K562 (cell line): ENCODE measurements around the gene KASH5. TPM values are rescaled to one million over a fixed set of nuclear protein-coding genes. Genes with fewer than 3 reads are reported as not detected.

Experiments used
- ATAC-seq: fragments of 200-7000 bp; cut with Tn5 transposase; 3 replicates; pipeline ENCODE4 v1.9.1; 2020; ENCODE audit warnings: moderate library complexity
- BruUV-seq: library from RNA; stranded (reverse); fragments of 400-500 nt; replicated peaks from 2 replicates; lab custom pipeline; 2021; lab: Mats Ljungman, UMichigan
- CTCF ChIA-PET: fragments of 300-600 bp; formaldehyde crosslinking; extraction: SDS; loops from one replicate; lab custom pipeline; 2021; ENCODE audit warnings: low intra/inter-chr PET ratio; lab: Yijun Ruan, JAX
- POLR2A ChIA-PET: fragments of 300-600, 350-650 bp; sonication (Branson Sonifier 250); formaldehyde crosslinking; extraction: SDS; loops from one replicate; lab custom pipeline; 2021; ENCODE audit warnings: antibody characterized with exemption, inconsistent platforms; lab: Yijun Ruan, JAX
- DNase-seq, 4 experiments: peaks; one replicate each; pipeline versions ENCODE4 v3.0.0 to v3.0.0-alpha.2; 2011 to 2018; ENCODE audit warnings: low spot score in 3 of 4, mixed read lengths in 3 of 4; ENCODE audit errors: extremely low read depth in 1 of 4
- FAIRE-seq: peaks from 2 replicates; lab custom pipeline; 2011; peaks lifted over from hg19 to GRCh38; lab: Jason Lieb, UNC
- H2AFZ ChIP-seq: 2 replicates; pipeline ENCODE4 v1.6.0; 2011; ENCODE audit warnings: low read depth, low read length, control low read depth, inconsistent platforms
- H3K27ac ChIP-seq: fragments of 200-600 bp; 3 replicates; pipeline ENCODE4 v1.8.0; 2011; ENCODE audit warnings: low read depth, mild to moderate bottlenecking, control low read depth, inconsistent platforms, low read length, moderate library complexity, mixed read lengths; ENCODE audit errors: extremely low read depth
- H3K27me3 ChIP-seq, 2 experiments: fragments of 300-600 bp in 1 of 2; 2 replicates in 1 of 2; 3 replicates in 1 of 2; pipeline versions ENCODE4 v1.6.0 to v1.8.0; 2011; ENCODE audit warnings: inconsistent platforms in 2 of 2, low read length in 2 of 2, mild to moderate bottlenecking in 1 of 2, mixed read lengths in 1 of 2, moderate library complexity in 1 of 2; ENCODE audit not compliant: control insufficient read depth in 2 of 2, insufficient read depth in 2 of 2
- H3K36me3 ChIP-seq: fragments of 300-600 bp; 3 replicates; pipeline ENCODE4 v1.8.0; 2011; ENCODE audit warnings: mild to moderate bottlenecking, low read length, inconsistent platforms; ENCODE audit not compliant: control insufficient read depth, insufficient read depth
- H3K4me1 ChIP-seq, 2 experiments: fragments of 200-600 bp in 1 of 2; replicated peaks in 1 of 2; 2 replicates in 1 of 2; 3 replicates in 1 of 2; pipeline versions ENCODE4 v1.5.1 to v1.8.0; 2011; ENCODE audit warnings: inconsistent platforms in 2 of 2, low read length in 2 of 2, mild to moderate bottlenecking in 1 of 2, mixed read lengths in 1 of 2, moderate library complexity in 1 of 2; ENCODE audit not compliant: control insufficient read depth in 2 of 2, insufficient read depth in 2 of 2
- H3K4me2 ChIP-seq: 2 replicates; pipeline ENCODE4 v1.6.1; 2011; ENCODE audit warnings: low read length, control low read depth, inconsistent platforms, mixed read lengths; ENCODE audit not compliant: insufficient read depth
- H3K4me3 ChIP-seq: fragments of 200-600 bp; sonication (generic), shearing (Covaris generic); 2 replicates; pipeline ENCODE4 v1.5.1; 2016; ENCODE audit warnings: control low read depth, inconsistent platforms
- H3K79me2 ChIP-seq: fragments of 200-600 bp; 3 replicates; pipeline ENCODE4 v1.8.0; 2011; ENCODE audit warnings: low read length, inconsistent platforms; ENCODE audit not compliant: control insufficient read depth, insufficient read depth
- H3K9ac ChIP-seq, 2 experiments: 2 replicates each; pipeline versions ENCODE4 v1.6.0 to v1.6.1; 2011; ENCODE audit warnings: low read depth in 2 of 2, low read length in 2 of 2, control low read depth in 1 of 2, inconsistent platforms in 1 of 2, mild to moderate bottlenecking in 1 of 2, mixed read lengths in 1 of 2; ENCODE audit not compliant: insufficient read depth in 1 of 2
- H3K9me1 ChIP-seq: one replicate; pipeline ENCODE4 v1.6.0; 2011; ENCODE audit warnings: inconsistent platforms, mild to moderate bottlenecking, low read length, moderate library complexity; ENCODE audit not compliant: control insufficient read depth, insufficient read depth
- H3K9me3 ChIP-seq: replicated peaks from 2 replicates; pipeline ENCODE4 v1.5.1; 2011; ENCODE audit warnings: low read depth, low read length, inconsistent platforms; ENCODE audit not compliant: control insufficient read depth, insufficient read depth
- H4K20me1 ChIP-seq: replicated peaks from 2 replicates; pipeline ENCODE4 v1.6.1; 2011; ENCODE audit warnings: low read length, inconsistent platforms, mixed read lengths; ENCODE audit not compliant: control insufficient read depth, insufficient read depth
- ARID3B ChIP-seq: fragments of 250-450 bp; sonication (Bioruptor Pico); IDR thresholded peaks from 2 replicates; pipeline ENCODE4 v1.4.0; 2020; ENCODE audit warnings: borderline replicate concordance
- ARNT ChIP-seq, 2 experiments: fragments of 450-650 bp; IDR thresholded peaks; 2 replicates each; pipeline ENCODE4 v1.6.1; 2016; ENCODE audit warnings: mild to moderate bottlenecking in 1 of 2
- ATF4 ChIP-seq: fragments of 450-650 bp; formaldehyde crosslinking; IDR thresholded peaks from 2 replicates; pipeline ENCODE4 v1.4.0; 2022; ENCODE audit warnings: mild to moderate bottlenecking, moderate library complexity
- ATF7 ChIP-seq: fragments of 450-650 bp; IDR thresholded peaks from 2 replicates; pipeline ENCODE4 v1.7.1; 2014; ENCODE audit warnings: mild to moderate bottlenecking, moderate library complexity
- BCOR ChIP-seq: fragments of 450-650 bp; IDR thresholded peaks from 2 replicates; pipeline ENCODE4 v1.6.1; 2016
- CHD1 ChIP-seq: fragments of 200-600 bp; sonication (generic); IDR thresholded peaks from one replicate; pipeline ENCODE4 v1.6.1; 2012; ENCODE audit warnings: mild to moderate bottlenecking, moderate library complexity, low read length, inconsistent platforms
- GTF2F1 ChIP-seq: IDR thresholded peaks from 2 replicates; pipeline ENCODE4 v1.6.1; 2011; ENCODE audit warnings: low read depth, low read length, improper control_type of control experiment
- IRF2 ChIP-seq: sonication (generic); formaldehyde crosslinking; IDR thresholded peaks from 2 replicates; pipeline ENCODE4 v1.8.1; 2022; ENCODE audit warnings: mild to moderate bottlenecking, missing genetic modification reagents
- MXD1 ChIP-seq: fragments of 250-450 bp; sonication (Bioruptor Pico); IDR thresholded peaks from 2 replicates; pipeline ENCODE4 v1.8.0; 2021; ENCODE audit warnings: borderline replicate concordance, mild to moderate bottlenecking, moderate library complexity; ENCODE audit not compliant: poor library complexity, severe bottlenecking
- NFIC ChIP-seq: fragments of 450-650 bp; IDR thresholded peaks from 2 replicates; pipeline ENCODE4 v1.6.1; 2017; ENCODE audit warnings: mild to moderate bottlenecking, inconsistent platforms
- SAP30 ChIP-seq: fragments of 200-600 bp; sonication (generic); IDR thresholded peaks from 2 replicates; pipeline ENCODE4 v1.6.1; 2012; ENCODE audit warnings: borderline replicate concordance, low read depth, mild to moderate bottlenecking, moderate library complexity, low read length, control low read depth, inconsistent platforms; ENCODE audit not compliant: insufficient read depth, poor library complexity, severe bottlenecking
- ZBTB7A ChIP-seq: IDR thresholded peaks from 2 replicates; pipeline ENCODE4 v1.6.1; 2011; ENCODE audit warnings: low read depth, mild to moderate bottlenecking, low read length, moderate library complexity, borderline replicate concordance; ENCODE audit not compliant: control insufficient read depth
- ZKSCAN8 ChIP-seq: fragments of 200-800 bp; sonication (Bioruptor generic); IDR thresholded peaks from 2 replicates; pipeline ENCODE4 v1.6.1; 2016; ENCODE audit warnings: missing genetic modification characterization, missing compliant biosample characterization
- ZNF121 ChIP-seq: sonication (generic); formaldehyde crosslinking; conservative IDR thresholded peaks from 2 replicates; pipeline ENCODE4 v1.8.0; 2022; ENCODE audit warnings: missing genetic modification reagents
- ZNF830 ChIP-seq: fragments of 250-450 bp; sonication (Bioruptor Pico); IDR thresholded peaks from 2 replicates; pipeline ENCODE4 v1.5.0; 2021; ENCODE audit warnings: mild to moderate bottlenecking
- WGBS: fragments of 100-300 bp; shearing (Covaris generic); methylation state at CpG from one replicate; pipeline ENCODE4 v1.1.6; 2016; ENCODE audit warnings: low coverage, mixed read lengths; ENCODE audit not compliant: insufficient coverage; ENCODE audit errors: missing lambda C conversion rate; 5-methylcytosine and 5-hydroxymethylcytosine counted together
- in situ Hi-C: fragments of 300-500 bp; cut with MboI; formaldehyde crosslinking; loops from 4 replicates; pipeline ENCODE4 v1.15.0; 2018; ENCODE audit warnings: inconsistent platforms, mixed read lengths
- intact Hi-C: fragments of 100-400 bp; cut with micrococcal nuclease; formaldehyde crosslinking; loops from 2 replicates; pipeline ENCODE4 v1.14.2; 2022
- polyA plus RNA-seq, 8 experiments: library from polyadenylated mRNA; depleted of rRNA in 4 of 8; stranded (reverse) in 5 of 8; unstranded in 3 of 8; fragments of >200 nt; fragmentation: Nextera tagmentation in 2 of 8; fragmentation: Illumina TruSeq in 1 of 8; extraction: Ambion mirVana in 2 of 8; extraction: Trizol in 1 of 8; gene quantifications; 2 replicates each; pipeline versions ENCODE4 v1.2.1 to v1.2.3, GENCODE V29; 2011 to 2014; ENCODE audit warnings: inconsistent platforms in 1 of 8, missing spikeins in 1 of 8
- total RNA-seq, 7 experiments: library from RNA; depleted of rRNA in 6 of 7; stranded (reverse); fragments of >200 nt in 6 of 7; fragmentation: Illumina TruSeq in 2 of 7; extraction: Trizol in 2 of 7; gene quantifications; 2 replicates each; pipeline versions ENCODE4 v1.2.1 to v1.2.3, GENCODE V29; 2011 to 2021; ENCODE audit warnings: low replicate concordance in 1 of 7

KASH5 gene
- total and polyA plus RNA-seq, 9 of the 15 experiments (the other 6 are each of a cell fraction or from before 2014, with no cell fraction given) = 0.07 to 0.84 (median 0.34) TPM; not detected in 1

GRCh38 chr19:49434907-49435583 lies 47.0 kb downstream of the KASH5 start (continued):
- 0 out of 2 replicates have a peak, but pooled peaks have one; percentile 3 for TF ChIP-seq ZBTB7A
- no peak for TF ChIP-seq SAP30
- no peak for TF ChIP-seq GTF2F1
- TF ChIP-seq, all 486 proteins: peak for 9

GRCh38 chr19:49435670-49436069 lies 47.6 kb downstream of the KASH5 start:
- Histone ChIP-seq H3K9me3 (no peaks in the 10 kb centered on the region), H3K79me2 (peaks cover 6% of the 10 kb centered on the region), H3K9ac (peak overlapping the region; percentile 49 to 77; a peak in 2 of 4 replicates), H3K4me3 (no peak overlapping the region), H3K27ac (peak overlapping the region; percentile 60), H3K9me1 (no peaks in the 10 kb centered on the region), H3K4me2 (peak overlapping the region; percentile 73), H3K27me3 (peaks cover 4 to 14% of the 10 kb centered on the region in 2 experiments; a peak in 4 of 5 replicates), H4K20me1 (no peaks in the 10 kb centered on the region), H3K36me3 (no peaks in the 10 kb centered on the region), H3K4me1 (peaks cover 28 to 57% of the 10 kb centered on the region in 2 experiments; a peak in 4 of 5 replicates), H2AFZ (peak overlapping the region; percentile 93)
- ATAC-seq (no peak), FAIRE-seq (no peak), DNase-seq (no peak)
- BruUV-seq = no TSS peak
- TF ChIP-seq NFIC (0 out of 2 replicates have a peak, but pooled peaks have one; percentile 30), ATF7 (no peak), BCOR (peak; percentile 58; the same call in 1 of the 2 replicates), ARNT (IDR thresholded peaks at IDR 0.05) (no peak), MXD1 (CRISPR knock-in tag) (no peak), ZNF121 (CRISPR knock-in tag) (peak; percentile 48; the same call in 1 of the 2 replicates), IRF2 (CRISPR knock-in tag) (0 out of 2 replicates have a peak, but pooled peaks have one; percentile 21), ARID3B (CRISPR knock-in tag) (no peak), CHD1 (no peak), ZNF830 (CRISPR knock-in tag) (no peak), ATF4 (no peak), ZKSCAN8 (CRISPR knock-in tag) (no peak)
- in situ Hi-C loops (loop anchor here (5.0 kb wide), 1 partner anchor 43 kb away; no protein-coding TSS in a partner anchor), intact Hi-C loops (no loop called here)
- WGBS = 45% methylated on average over 7 of the region's 10 CpGs
- ChIA-PET CTCF (no interaction called here), POLR2A (interaction anchor here (0.7 to 1.6 kb wide), 4 partner anchors 10 to 98 kb away, joined by 3 to 6 read pairs (median 4); no protein-coding TSS in a partner anchor)
